Activated gamma-delta T cell treated with anti-CD3 and anti-CD28 coated beads, Interleukin-2, amount 50 U/mL, for 16 hours (primary cell): ENCODE data around the gene FAHD2B.
"Not testable (repeated sequence)": the region's sequence is repeated elsewhere in the genome, so short reads cannot be mapped to it uniquely, and the experiment has no call there.

ENCODE experiments used
- DNase-seq: peaks from one replicate; pipeline ENCODE4 v3.0.0-alpha.2; 2020; ENCODE audit warnings: low read depth

Gene FAHD2B

DNA sequence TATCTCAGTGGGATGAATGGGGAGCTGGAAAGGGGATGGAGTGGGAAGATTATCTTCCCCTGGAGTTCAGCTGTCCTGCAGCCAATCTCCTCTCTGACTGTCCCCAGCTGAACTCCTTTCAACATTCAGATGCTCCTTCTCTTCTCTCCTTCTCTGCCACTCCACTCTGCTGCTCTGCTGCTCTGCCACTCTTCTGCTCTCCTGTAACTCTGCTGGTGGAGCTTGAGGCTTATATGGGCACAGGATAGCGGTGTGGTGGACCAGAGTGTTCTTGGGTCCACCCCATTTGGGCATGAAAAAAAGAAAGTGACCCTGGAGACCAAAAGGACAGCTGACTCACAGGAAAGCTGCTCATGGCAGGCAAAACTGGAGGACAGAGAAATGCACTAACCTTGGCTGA, 26.6 kb downstream of the FAHD2B start:
- DNase-seq, result no peak

DNA sequence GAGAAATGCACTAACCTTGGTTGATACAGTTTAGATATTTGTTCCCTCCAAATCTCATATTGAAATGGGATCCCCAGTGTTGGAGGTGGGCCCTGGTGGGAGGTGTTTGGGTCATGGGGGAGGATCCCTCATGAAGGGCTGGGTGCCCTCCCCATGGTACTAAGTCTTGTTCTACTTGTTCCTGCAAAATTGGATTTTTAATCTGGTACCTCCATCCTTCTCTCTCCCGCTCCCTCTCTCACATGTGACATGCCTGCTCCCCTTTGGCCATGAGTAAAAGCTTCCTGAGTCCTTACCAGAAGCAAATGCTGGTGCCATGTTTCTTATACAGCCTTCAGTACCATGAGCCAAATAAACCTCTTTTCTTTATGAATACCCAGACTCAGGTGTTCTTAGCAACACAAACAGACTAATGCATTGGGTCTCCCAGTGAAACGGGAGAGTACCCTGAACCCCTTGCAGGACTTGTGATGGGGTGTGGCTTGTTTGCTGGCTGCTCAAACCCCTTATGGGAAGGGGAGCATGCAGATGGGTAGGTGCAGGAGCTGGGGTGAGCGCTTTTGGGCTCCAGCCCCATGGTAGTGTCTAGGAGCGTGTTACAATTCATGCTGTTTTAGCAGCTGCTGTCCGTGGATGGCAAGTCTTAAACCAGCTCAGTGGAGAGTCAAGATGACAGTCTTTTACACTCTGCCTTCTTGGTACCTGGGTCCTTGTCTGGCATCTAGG, 27.2 kb downstream of the FAHD2B start:
- DNase-seq, result no peak

DNA sequence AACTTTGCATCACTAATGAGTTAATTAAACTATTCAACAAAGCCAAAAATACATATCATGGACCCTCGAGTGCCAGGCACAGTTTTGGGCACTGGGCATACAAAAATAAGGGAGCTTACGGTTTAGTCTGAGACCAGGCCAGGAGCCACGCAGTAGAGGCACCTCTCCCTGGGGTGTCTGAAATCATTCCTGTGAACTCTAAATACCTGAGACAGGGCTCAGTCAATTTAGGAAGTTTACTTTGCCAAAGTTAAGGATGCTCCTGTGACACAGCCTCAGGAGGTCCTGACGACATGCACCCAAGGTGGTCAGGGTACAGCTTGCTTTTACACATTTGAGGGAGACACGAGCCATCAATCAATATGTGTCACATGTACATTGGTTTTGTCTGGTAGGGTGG, 28.7 kb downstream of the FAHD2B start:
- DNase-seq, result not testable (repeated sequence)

DNA sequence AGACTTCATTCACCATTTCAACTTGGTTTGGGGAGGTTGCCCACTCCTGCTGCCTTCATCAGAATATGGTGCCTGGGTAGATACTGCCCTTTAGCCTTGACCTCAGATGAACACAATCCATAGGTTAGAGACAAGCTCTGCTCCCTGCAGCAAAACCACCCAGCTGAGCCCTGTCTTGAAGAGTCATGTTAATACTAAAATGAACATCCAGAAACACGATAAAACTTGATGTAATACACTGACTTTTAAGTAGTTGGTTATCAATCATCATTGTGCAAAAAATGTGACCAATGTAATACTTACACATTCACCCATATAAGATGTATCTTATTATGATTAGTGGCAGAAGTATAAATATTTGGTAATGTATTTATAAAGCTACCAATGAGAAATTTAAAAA, 32.7 kb downstream of the FAHD2B start:
- not testable (repeated sequence) for DNase-seq

DNA sequence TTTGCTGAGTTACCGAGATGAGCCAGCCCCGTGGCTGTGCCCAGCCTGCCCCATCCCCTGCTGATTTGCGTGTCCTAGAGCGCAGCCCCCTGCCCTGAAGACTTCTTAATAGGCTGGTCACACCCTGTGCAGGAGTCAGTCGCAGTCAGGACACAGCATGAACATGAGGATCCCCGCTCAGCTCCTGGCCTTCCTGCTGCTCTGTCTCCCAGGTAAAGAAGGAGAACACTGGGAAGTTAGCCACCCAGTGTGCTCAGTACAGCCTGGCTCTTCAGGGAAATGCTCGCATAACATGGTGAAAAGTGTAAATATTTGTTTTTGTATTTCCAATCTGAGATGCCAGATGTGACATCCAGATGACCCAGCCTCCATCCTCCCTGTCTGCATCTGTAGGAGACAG, 34.9 kb downstream of the FAHD2B start:
- DNase-seq, result not testable (repeated sequence)

DNA sequence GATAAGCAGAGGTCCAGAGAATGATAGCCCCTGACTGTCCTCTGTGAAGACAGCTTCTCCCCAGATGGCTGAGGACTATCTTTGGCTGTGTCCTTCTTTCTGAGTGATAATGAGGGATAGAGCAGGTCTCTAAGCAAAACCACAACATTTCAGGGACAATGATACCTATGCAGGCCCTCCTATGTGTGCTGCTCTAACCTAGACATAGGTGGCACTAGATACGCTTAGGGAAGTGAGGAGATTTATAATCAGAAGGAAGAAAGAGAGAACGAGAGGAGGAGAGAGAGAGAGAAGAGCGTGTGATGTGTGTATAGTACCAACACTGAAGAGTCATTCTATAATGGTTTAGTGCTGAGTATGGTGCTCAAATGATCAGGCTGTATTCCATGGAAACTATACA, 38.5 kb downstream of the FAHD2B start:
- DNase-seq, result not testable (repeated sequence)

DNA sequence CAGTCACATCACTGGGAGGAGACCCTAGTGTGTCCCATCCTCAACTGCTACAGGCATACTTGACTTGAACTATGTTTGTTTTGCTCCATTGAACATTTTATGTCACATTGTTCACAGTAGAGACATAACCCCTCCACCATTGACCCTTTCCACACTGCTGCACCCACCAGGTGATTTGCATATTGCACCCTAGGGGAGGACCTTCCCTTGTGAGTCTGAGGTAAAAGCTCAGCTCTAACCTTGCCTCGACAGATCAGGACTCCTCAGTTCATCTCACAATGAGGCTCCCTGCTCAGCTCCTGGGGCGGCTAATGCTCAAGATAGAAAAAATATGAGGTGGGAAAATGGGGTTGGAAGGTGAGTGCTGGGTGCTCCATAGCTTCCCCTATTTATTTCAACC, 44.6 kb downstream of the FAHD2B start:
- DNase-seq, result not testable (repeated sequence)

DNA sequence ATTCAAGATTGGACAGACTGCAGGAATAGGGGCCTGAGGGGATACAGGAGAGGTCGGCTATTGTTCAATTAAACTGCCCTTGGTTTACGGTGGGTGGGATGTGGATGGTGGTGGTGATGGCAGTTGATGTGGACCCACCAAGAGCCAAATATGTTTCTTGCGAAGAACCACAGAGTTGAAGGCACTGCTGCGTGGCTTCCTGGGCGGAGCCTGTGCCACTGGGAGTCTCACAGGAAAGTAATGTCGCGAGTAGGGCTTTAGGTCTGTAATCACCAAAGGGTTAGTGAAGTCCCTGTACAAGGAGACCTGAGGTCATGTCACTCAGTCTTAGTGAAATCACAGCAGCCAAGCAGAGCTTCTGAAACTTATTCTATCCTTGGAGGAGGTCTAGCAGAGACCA, 46.2 kb downstream of the FAHD2B start:
- not testable (repeated sequence) for DNase-seq

DNA sequence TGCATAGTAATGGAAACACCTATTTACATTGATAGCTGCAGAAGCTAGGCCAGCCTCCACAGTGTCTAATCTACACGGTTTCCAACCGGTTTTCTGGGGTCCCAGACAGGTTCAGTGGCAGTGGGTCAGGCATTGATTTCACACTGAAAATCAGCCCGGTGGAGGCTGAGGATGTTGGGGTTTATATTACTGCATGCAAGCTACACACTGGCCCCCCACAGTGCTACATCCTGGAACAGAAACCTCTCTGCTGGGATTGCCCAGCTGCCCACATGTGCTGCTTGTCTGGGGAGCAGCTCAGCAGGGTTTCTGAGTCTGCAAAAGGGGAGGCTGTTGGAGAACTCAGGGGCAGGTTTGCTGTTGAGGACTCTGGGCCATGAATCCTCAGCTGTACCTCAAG, 48.0 kb downstream of the FAHD2B start:
- not testable (repeated sequence) for DNase-seq

DNA sequence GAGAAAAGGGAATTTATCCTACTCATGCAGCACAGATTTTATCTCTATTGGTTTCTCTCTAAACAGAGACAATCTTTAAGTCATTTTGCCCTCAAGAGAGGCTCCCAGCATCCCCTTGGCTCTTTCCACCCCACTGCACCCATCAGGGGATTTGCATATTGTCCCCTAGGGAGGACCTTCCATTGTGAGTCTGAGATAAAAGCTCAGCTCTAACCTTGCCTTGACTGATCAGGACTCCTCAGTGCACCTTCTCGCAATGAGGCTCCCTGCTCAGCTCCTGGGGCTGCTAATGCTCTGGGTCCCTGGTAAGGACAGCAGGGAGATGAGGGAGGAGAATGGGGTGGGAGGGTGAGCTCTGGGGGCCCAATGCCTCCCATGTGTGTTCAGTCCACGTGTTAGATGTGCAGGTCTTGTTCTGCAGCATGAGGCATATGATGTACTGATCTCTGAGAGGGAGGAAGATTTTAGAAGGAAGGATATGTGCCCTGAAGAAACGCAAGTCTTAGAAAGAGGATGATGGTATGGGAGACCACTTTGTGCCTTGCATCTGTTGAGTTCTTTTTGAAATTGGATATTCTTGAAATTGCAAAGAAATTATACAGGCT, 48.7 kb downstream of the FAHD2B start:
- DNase-seq, result not testable (repeated sequence)
